Tibial nerve (tissue), 3 donors: Measurements from ENCODE around the gene ZNF148.

ENCODE experiments used
- POLR2A ChIP-seq, 2 donors: fragments of 450-650 bp; IDR thresholded peaks; one replicate each; pipeline ENCODE4 v1.6.1; 2017; ENCODE audit warnings: antibody characterized with exemption in 2 of 2, mild to moderate bottlenecking in 2 of 2, moderate library complexity in 2 of 2
- TF ChIP-seq, protein P1 (sequence below), 5 experiments: fragments of 200-600 bp in 3 of 5; fragments of 450-650 bp in 2 of 5; sonication (generic) in 3 of 5; IDR thresholded peaks; one replicate each; pipeline ENCODE4 v1.5.1; 2016 to 2019; ENCODE audit warnings: antibody characterized with exemption in 5 of 5, mild to moderate bottlenecking in 3 of 5, moderate library complexity in 2 of 5

GRCh38 chr3:125353128-125353527 is 22.0 kb downstream of the ZNF148 start:
- TF ChIP-seq POLR2A (IDR thresholded peaks at IDR 0.05), result no peak
- TF ChIP-seq, protein P1, sequence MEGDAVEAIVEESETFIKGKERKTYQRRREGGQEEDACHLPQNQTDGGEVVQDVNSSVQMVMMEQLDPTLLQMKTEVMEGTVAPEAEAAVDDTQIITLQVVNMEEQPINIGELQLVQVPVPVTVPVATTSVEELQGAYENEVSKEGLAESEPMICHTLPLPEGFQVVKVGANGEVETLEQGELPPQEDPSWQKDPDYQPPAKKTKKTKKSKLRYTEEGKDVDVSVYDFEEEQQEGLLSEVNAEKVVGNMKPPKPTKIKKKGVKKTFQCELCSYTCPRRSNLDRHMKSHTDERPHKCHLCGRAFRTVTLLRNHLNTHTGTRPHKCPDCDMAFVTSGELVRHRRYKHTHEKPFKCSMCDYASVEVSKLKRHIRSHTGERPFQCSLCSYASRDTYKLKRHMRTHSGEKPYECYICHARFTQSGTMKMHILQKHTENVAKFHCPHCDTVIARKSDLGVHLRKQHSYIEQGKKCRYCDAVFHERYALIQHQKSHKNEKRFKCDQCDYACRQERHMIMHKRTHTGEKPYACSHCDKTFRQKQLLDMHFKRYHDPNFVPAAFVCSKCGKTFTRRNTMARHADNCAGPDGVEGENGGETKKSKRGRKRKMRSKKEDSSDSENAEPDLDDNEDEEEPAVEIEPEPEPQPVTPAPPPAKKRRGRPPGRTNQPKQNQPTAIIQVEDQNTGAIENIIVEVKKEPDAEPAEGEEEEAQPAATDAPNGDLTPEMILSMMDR (IDR thresholded peaks at IDR 0.05), result no peak
